ENCODE data around the gene TOM1L1.

GRCh38 chr17:54903375-54903774, 2.7 kb downstream of the TOM1L1 start:
- TF ChIP-seq CTCF (IDR thresholded peaks at IDR 0.05) (no peak), POLR2AphosphoS5 (IDR thresholded peaks at IDR 0.05) (no peak), POLR2A (IDR thresholded peaks at IDR 0.05) (no peak)
